Diencephalon (tissue), 1 donor: Measurements from ENCODE around the gene OR5H14. TPM values are rescaled to one million over a fixed set of nuclear protein-coding genes. Genes with fewer than 3 reads are reported as not detected.

Source experiments
- total RNA-seq: library from RNA; depleted of rRNA; stranded (reverse); fragments of >200 nt; gene quantifications from one replicate; pipeline ENCODE4 v1.2.3, GENCODE V29; 2014

OR5H14 gene
- total RNA-seq = not detected

DNA sequence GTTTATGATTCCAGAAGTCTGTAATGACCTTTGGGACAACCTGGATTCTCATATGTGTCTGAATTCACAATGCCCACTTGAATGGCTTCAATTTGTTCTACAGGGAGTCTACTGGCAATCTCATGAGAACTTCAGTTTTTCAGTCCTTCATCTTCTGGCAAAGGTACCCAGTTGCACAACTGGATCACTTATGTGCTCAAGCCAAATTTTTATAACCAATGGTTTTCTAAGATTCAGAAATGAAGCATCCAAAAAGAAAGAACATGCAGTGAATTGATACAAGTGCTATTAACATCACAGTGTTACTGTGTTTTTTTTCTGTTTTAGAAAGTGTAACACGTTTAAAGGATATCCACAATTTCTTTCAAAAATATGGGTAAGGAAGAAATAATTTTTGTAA lies at the start of gene OR5H14:
TSS of gene OR5H14 (plus strand) at position 301 of the 400 bp plus-strand sequence. CDS start 1,907 bp downstream, outside the sequence.

DNA sequence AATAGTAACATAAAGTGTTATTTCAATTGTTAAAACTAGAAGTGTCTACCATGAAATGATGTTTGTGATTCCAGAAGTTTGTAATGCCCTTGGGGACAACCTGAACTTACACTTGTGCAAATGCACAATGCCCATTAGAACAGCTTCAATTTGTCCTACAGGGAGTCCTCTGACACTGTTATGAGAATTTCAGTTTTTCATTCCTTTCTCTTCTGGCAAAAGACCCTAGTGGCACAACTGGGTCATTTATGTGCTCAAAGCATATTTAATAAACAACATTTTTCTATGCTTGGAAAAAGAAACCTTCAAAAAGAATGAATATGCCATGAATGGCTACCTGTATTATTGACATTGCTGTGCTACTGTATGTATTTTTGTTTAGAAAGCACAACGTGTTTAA lies 16.9 kb upstream of the OR5H14 start, which contains the start of gene OR5H1:
TSS of gene OR5H1 (plus strand) at position 301 of the 400 bp plus-strand sequence. CDS start 1,977 bp downstream, outside the sequence.

DNA sequence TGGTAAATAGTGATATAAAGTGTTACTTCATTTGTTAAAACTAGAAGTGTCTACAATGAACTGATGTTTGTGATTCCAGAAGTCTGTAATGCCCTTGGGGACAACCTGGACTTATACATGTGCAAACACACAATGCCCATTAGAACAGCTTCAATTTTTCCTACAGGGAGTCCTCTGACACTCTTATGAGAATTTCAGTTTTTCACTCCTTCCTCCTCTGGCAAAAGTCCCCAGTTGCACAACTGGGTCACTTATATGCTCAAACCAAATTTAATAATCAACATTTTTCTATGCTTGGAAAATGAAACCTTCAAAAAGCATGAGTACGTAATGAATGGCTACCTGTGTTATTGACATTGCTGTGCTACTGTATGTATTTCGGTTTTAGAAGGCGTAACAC lies 19.1 kb downstream of the OR5H14 start, which contains the start of gene OR5H15:
TSS of gene OR5H15 (plus strand) at position 301 of the 400 bp plus-strand sequence. CDS start 2,004 bp downstream, outside the sequence.

Other genes with a start within 250 kb of the OR5H14 start
- 27.7 TPM for gene RIOX2, start 175.0 kb upstream of the OR5H14 start, total RNA-seq
- not detected for gene GABRR3, start 112.2 kb upstream of the OR5H14 start, total RNA-seq
- gene OR5AC2, start 60.3 kb upstream of the OR5H14 start, total RNA-seq = not detected
- gene OR5H1, start 16.8 kb upstream of the OR5H14 start, total RNA-seq = not detected
- gene OR5H15, start 19.2 kb downstream of the OR5H14 start, total RNA-seq = not detected
- gene OR5H6, start 116.8 kb downstream of the OR5H14 start, total RNA-seq = not detected
- gene OR5H2, start 135.0 kb downstream of the OR5H14 start, total RNA-seq = not detected
- gene OR5K4, start 206.4 kb downstream of the OR5H14 start, total RNA-seq = not detected
- not detected for gene OR5K3, start 243.2 kb downstream of the OR5H14 start, total RNA-seq